ENCODE measurements around the gene TMC3.

DNA sequence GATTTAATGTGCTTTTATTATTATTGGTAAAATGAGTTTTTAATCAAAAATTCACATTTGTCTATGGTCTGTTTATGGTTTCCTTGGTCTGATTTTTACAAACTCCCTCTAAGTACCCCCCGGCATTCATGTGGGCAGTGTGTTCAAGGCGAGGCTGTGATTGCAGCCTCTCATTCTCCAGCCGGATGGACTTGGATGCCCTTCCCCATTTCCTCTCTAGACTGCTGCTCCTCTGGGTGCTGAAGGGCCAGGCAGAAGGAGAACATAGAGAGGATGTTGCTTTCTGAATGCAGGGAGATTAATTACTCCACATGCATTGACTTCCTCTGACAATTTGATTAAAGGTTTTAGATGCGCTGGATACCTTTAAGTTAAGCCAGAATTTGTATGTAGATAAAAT, 3.9 kb upstream of the TMC3 start:
- TF ChIP-seq, protein P1, sequence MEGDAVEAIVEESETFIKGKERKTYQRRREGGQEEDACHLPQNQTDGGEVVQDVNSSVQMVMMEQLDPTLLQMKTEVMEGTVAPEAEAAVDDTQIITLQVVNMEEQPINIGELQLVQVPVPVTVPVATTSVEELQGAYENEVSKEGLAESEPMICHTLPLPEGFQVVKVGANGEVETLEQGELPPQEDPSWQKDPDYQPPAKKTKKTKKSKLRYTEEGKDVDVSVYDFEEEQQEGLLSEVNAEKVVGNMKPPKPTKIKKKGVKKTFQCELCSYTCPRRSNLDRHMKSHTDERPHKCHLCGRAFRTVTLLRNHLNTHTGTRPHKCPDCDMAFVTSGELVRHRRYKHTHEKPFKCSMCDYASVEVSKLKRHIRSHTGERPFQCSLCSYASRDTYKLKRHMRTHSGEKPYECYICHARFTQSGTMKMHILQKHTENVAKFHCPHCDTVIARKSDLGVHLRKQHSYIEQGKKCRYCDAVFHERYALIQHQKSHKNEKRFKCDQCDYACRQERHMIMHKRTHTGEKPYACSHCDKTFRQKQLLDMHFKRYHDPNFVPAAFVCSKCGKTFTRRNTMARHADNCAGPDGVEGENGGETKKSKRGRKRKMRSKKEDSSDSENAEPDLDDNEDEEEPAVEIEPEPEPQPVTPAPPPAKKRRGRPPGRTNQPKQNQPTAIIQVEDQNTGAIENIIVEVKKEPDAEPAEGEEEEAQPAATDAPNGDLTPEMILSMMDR (conservative IDR thresholded peaks at IDR 0.05), result no peak
- TF ChIP-seq EZH2 (IDR thresholded peaks at IDR 0.05; ENCODE audit: low read depth), result no peak
